ENCODE data around the gene SOX30. TPM values are rescaled to one million over a fixed set of nuclear protein-coding genes. Genes with fewer than 3 reads are reported as not detected.

SOX30 gene
- total RNA-seq, 1 donor from 2014 or later, result not detected

- no peaks in the 10 kb centered on the region for H3K9me3 ChIP-seq
- H3K36me3 ChIP-seq, result no peaks in the 10 kb centered on the region
- DNase-seq (ENCODE audit: extremely low spot score in 2 of 2), result no peak
- TF ChIP-seq POLR2AphosphoS5 (IDR thresholded peaks at IDR 0.05; ENCODE audit: insufficient read depth in 1 of 2, low read depth in 1 of 2) (no peak), POLR2A (IDR thresholded peaks at IDR 0.05) (no peak), CTCF (IDR thresholded peaks at IDR 0.05) (no peak)
- H3K27ac ChIP-seq, result no peak overlapping the region
- H3K4me1 ChIP-seq, result no peaks in the 10 kb centered on the region
- intact Hi-C loops (cut with DNase I), result no loop called here
- no peak overlapping the region for H3K4me3 ChIP-seq
- H3K27me3 ChIP-seq, result no peaks in the 10 kb centered on the region
Measured at GRCh38 chr5:157590478-157590877, 61.8 kb downstream of the SOX30 start.

GRCh38 chr5:157584628-157585027, 67.6 kb downstream of the SOX30 start:
- no peaks in the 10 kb centered on the region for H3K4me1 ChIP-seq
- no peaks in the 10 kb centered on the region for H3K9me3 ChIP-seq
- no peak for DNase-seq (ENCODE audit: extremely low spot score in 2 of 2)
- TF ChIP-seq POLR2AphosphoS5 (IDR thresholded peaks at IDR 0.05; ENCODE audit: insufficient read depth in 1 of 2, low read depth in 1 of 2) (no peak), CTCF (IDR thresholded peaks at IDR 0.05) (no peak), POLR2A (IDR thresholded peaks at IDR 0.05) (no peak)
- no peak overlapping the region for H3K4me3 ChIP-seq
- H3K27me3 ChIP-seq, result no peaks in the 10 kb centered on the region
- H3K27ac ChIP-seq, result no peak overlapping the region
- no peaks in the 10 kb centered on the region for H3K36me3 ChIP-seq
- intact Hi-C loops (cut with DNase I), result no loop called here

GRCh38 chr5:157582731-157583620, 69.3 kb downstream of the SOX30 start:
- no peaks in the 10 kb centered on the region for H3K9me3 ChIP-seq
- no peaks in the 10 kb centered on the region for H3K4me1 ChIP-seq
- TF ChIP-seq POLR2AphosphoS5 (IDR thresholded peaks at IDR 0.05; ENCODE audit: insufficient read depth in 1 of 2, low read depth in 1 of 2), result no peak
- no peak for TF ChIP-seq POLR2A (IDR thresholded peaks at IDR 0.05)
- TF ChIP-seq CTCF (IDR thresholded peaks at IDR 0.05), result no peak
- H3K4me3 ChIP-seq, result no peak overlapping the region
- H3K27me3 ChIP-seq, result no peaks in the 10 kb centered on the region
- no peak overlapping the region for H3K27ac ChIP-seq
- no peaks in the 10 kb centered on the region for H3K36me3 ChIP-seq
- intact Hi-C loops (cut with DNase I), result no loop called here
- no peak for DNase-seq (ENCODE audit: extremely low spot score in 2 of 2)

GRCh38 chr5:157581901-157582300, 70.3 kb downstream of the SOX30 start:
- Histone ChIP-seq H3K27ac (no peak overlapping the region), H3K36me3 (no peaks in the 10 kb centered on the region), H3K4me1 (no peaks in the 10 kb centered on the region), H3K9me3 (no peaks in the 10 kb centered on the region), H3K4me3 (no peak overlapping the region), H3K27me3 (no peaks in the 10 kb centered on the region)
- DNase-seq (ENCODE audit: extremely low spot score in 2 of 2), result no peak
- TF ChIP-seq POLR2AphosphoS5 (IDR thresholded peaks at IDR 0.05; ENCODE audit: insufficient read depth in 1 of 2, low read depth in 1 of 2) (no peak), POLR2A (IDR thresholded peaks at IDR 0.05) (no peak), CTCF (IDR thresholded peaks at IDR 0.05) (no peak)
- intact Hi-C loops (cut with DNase I), result no loop called here

Data from vagina (tissue), 2 donors.